HEK293T (cell line): ENCODE results near the gene WWOX.

Experiments used
- CTCF ChIA-PET: fragments of 350-600 bp; formaldehyde crosslinking; extraction: SDS; loops from one replicate; lab custom pipeline; 2021; ENCODE audit warnings: antibody characterized with exemption, inconsistent platforms; lab: Yijun Ruan, JAX
- POLR2A ChIA-PET: fragments of 350-600 bp; formaldehyde crosslinking; extraction: SDS; loops from one replicate; lab custom pipeline; 2020; ENCODE audit warnings: antibody characterized with exemption, inconsistent platforms; lab: Yijun Ruan, JAX
- DNase-seq: peaks from one replicate; pipeline ENCODE4 v3.0.0; 2012; ENCODE audit warnings: mixed read lengths; ENCODE audit errors: extremely low spot score
- ARNT ChIP-seq: fragments of 450-650 bp; IDR thresholded peaks from 2 replicates; pipeline ENCODE4 v1.6.1; 2017; ENCODE audit warnings: mild to moderate bottlenecking
- BHLHE40 ChIP-seq: fragments of 450-650 bp; IDR thresholded peaks from 2 replicates; pipeline ENCODE4 v1.6.1; 2016; ENCODE audit warnings: mild to moderate bottlenecking, moderate library complexity, borderline replicate concordance
- CTBP1 ChIP-seq: fragments of 450-650 bp; IDR thresholded peaks from 2 replicates; pipeline ENCODE4 v1.6.1; 2016; ENCODE audit warnings: borderline replicate concordance
- ELF4 ChIP-seq: fragments of 450-650 bp; IDR thresholded peaks from 2 replicates; pipeline ENCODE4 v1.6.1; 2017; ENCODE audit warnings: antibody characterized with exemption
- FOXA1 ChIP-seq: fragments of 450-650 bp; IDR thresholded peaks from 2 replicates; pipeline ENCODE4 v1.6.1; 2016; ENCODE audit warnings: mild to moderate bottlenecking
- FOXK2 ChIP-seq: fragments of 450-650 bp; IDR thresholded peaks from 2 replicates; pipeline ENCODE4 v1.6.1; 2016; ENCODE audit warnings: mild to moderate bottlenecking
- FOXM1 ChIP-seq: fragments of 450-650 bp; IDR thresholded peaks from 2 replicates; pipeline ENCODE4 v1.6.1; 2017; ENCODE audit warnings: mild to moderate bottlenecking, borderline replicate concordance
- HDGF ChIP-seq: fragments of 450-650 bp; IDR thresholded peaks from 2 replicates; pipeline ENCODE4 v1.6.1; 2017; ENCODE audit warnings: antibody characterized with exemption, borderline replicate concordance
- L3MBTL2 ChIP-seq: fragments of 450-650 bp; conservative IDR thresholded peaks from 2 replicates; pipeline ENCODE4 v1.6.1; 2016; ENCODE audit warnings: mild to moderate bottlenecking
- LEF1 ChIP-seq: fragments of 450-650 bp; IDR thresholded peaks from 2 replicates; pipeline ENCODE4 v1.6.1; 2017; ENCODE audit warnings: mild to moderate bottlenecking, borderline replicate concordance
- NFRKB ChIP-seq: fragments of 450-650 bp; IDR thresholded peaks from 2 replicates; pipeline ENCODE4 v1.6.1; 2016; ENCODE audit warnings: mild to moderate bottlenecking, moderate library complexity
- SP1 ChIP-seq: fragments of 450-650 bp; IDR thresholded peaks from 2 replicates; pipeline ENCODE4 v1.6.1; 2017
- SUZ12 ChIP-seq: fragments of 450-650 bp; IDR thresholded peaks from 2 replicates; pipeline ENCODE4 v1.6.1; 2016; ENCODE audit warnings: mild to moderate bottlenecking
- TARDBP ChIP-seq: fragments of 450-650 bp; IDR thresholded peaks from 2 replicates; pipeline ENCODE4 v1.6.1; 2016
- ZNF384 ChIP-seq: fragments of 450-650 bp; IDR thresholded peaks from 2 replicates; pipeline ENCODE4 v1.6.1; 2016
- TF ChIP-seq, protein P1 (sequence below): fragments of 450-650 bp; IDR thresholded peaks from 2 replicates; pipeline ENCODE4 v1.6.1; 2016

Gene WWOX

DNA sequence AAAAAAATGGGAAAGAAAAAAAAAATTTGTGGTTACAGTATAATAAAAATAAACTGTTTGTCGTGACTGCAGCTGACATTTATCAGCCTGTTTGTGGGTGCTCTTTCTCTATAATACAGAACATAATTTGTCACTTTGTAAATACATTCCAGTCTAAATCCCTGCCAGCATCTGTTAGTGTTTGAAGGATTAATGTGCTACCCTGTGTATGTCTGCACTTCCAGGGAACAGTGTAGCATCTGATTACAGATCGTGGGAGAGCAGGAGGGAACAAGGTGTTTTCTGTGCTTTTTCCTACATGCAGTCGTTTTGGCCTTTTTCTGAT lies 265.1 kb downstream of the WWOX start:
- DNase-seq, result no peak
- ChIA-PET POLR2A (no interaction called here), CTCF (no interaction called here)
- TF ChIP-seq ZNF384 (0 out of 2 replicates have a peak, but pooled peaks have one; percentile 54), CTBP1 (no peak), TARDBP (no peak), ELF4 (no peak), SP1 (no peak), BHLHE40 (no peak)
- TF ChIP-seq, protein P1, sequence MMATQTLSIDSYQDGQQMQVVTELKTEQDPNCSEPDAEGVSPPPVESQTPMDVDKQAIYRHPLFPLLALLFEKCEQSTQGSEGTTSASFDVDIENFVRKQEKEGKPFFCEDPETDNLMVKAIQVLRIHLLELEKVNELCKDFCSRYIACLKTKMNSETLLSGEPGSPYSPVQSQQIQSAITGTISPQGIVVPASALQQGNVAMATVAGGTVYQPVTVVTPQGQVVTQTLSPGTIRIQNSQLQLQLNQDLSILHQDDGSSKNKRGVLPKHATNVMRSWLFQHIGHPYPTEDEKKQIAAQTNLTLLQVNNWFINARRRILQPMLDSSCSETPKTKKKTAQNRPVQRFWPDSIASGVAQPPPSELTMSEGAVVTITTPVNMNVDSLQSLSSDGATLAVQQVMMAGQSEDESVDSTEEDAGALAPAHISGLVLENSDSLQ, result peak; percentile 33; the same call in 1 of the 2 replicates

DNA sequence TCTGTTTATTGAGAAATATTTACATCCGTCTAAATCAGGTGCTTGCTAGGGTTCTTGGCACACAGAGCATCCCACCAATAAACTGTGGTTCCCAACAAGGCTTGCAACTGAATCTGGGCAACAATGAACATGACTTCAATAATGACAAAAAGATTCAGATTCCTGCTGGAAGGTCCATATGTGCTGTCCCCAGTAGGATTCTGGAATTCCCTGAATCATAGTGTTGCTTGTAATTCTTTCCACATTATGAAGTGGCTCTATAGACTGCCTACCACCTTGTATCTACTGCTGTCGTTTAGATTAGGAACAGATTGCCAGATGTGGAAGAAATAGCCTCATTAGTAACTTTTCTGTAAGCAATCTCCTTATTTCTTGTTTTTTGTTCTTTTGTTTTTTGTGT lies 265.9 kb downstream of the WWOX start:
- TF ChIP-seq LEF1, result no peak
- no peak for TF ChIP-seq BHLHE40
- no peak for TF ChIP-seq TARDBP
- no peak for TF ChIP-seq SP1
- TF ChIP-seq SUZ12, result no peak
- no peak for TF ChIP-seq FOXA1
- TF ChIP-seq ARNT, result no peak
- POLR2A ChIA-PET, result no interaction called here

DNA sequence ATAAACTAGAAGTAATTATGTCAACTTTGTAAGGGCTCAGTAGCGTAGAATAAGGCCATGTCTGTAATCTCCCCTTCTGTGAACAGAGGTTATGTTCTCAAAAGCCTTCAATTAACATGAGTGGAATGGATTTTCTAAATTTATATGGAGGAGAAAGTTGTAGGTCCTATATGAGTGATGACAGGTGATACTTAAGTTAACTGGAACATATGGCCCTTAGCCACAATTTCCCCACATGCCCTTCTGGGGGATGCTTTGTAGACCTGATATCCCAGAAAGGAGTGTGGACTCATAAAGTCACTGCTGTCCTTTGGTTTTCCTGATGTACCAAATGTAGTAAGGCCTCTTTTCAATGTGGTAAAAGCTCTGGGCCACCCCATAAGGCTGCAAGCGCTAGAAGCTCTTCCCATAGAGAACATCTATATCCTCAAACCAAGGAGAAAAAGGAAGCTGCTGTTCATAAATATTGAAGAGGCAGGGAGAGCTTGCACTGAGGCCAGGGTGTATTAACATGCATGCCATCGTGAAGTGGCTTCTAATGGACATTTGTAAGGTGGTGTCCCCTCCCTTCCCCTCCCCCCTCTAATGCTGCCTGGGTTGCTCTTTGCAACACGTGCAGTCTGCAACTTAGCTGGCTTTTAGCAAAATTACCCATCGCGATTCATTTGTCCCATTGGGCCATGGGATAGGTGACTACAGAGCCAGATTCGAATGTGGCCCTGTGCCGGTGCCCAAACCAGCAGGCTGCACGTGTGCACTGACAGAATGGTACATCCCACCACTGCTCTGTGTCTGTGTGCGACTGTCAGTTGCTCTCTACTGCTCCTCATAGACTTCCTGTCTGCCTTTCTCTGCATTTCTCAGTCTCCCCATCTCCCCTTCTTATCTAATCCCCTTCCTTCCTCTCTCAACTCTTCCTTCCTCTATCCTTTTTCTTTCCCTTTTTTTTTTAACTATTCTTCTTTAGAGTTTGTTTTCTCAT lies 269.0 kb downstream of the WWOX start:
- ChIA-PET CTCF (interaction anchor here (0.7 kb wide), 1 partner anchor 167 kb away, joined by 6 read pairs; no protein-coding TSS in a partner anchor), POLR2A (no interaction called here)
- no peak for DNase-seq
- TF ChIP-seq LEF1, result no peak
- TF ChIP-seq CTBP1, result no peak
- no peak for TF ChIP-seq ZNF384
- TF ChIP-seq, protein P1, result no peak
- TF ChIP-seq ELF4, result no peak
- TF ChIP-seq FOXA1, result no peak
- no peak for TF ChIP-seq SUZ12
- TF ChIP-seq HDGF, result no peak
- no peak for TF ChIP-seq NFRKB
- TF ChIP-seq L3MBTL2, result no peak
- no peak for TF ChIP-seq FOXK2
- no peak for TF ChIP-seq ARNT
- TF ChIP-seq FOXM1, result no peak
- TF ChIP-seq BHLHE40, result no peak
- no peak for TF ChIP-seq SP1
- TF ChIP-seq TARDBP, result no peak

More for the DNA sequence above, 265.9 kb downstream of the WWOX start:
- DNase-seq, result no peak
- CTCF ChIA-PET, result no interaction called here

DNA sequence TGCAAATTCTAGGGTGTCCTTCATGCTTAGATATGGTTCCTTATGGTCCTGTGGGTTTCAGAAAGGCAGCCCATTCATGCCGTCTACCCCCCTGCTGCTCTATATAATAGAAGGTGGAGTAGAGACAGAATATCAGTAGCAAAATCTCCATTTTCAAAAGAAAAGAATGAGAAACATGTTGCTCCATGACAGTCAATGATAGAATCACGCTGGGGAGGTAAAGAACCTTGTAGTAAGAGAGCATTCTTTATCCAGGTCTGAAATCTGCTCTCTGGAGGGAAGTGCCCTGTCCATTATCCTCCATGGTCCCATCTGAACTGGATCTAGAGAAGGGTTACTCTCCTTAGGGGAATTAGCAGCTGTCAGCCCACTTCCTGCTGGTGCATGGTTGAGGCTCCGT lies 272.8 kb downstream of the WWOX start:
- ChIA-PET POLR2A (no interaction called here), CTCF (no interaction called here)
- no peak for TF ChIP-seq LEF1
- TF ChIP-seq FOXM1, result no peak
- TF ChIP-seq, protein P1, result no peak
- no peak for DNase-seq

DNA sequence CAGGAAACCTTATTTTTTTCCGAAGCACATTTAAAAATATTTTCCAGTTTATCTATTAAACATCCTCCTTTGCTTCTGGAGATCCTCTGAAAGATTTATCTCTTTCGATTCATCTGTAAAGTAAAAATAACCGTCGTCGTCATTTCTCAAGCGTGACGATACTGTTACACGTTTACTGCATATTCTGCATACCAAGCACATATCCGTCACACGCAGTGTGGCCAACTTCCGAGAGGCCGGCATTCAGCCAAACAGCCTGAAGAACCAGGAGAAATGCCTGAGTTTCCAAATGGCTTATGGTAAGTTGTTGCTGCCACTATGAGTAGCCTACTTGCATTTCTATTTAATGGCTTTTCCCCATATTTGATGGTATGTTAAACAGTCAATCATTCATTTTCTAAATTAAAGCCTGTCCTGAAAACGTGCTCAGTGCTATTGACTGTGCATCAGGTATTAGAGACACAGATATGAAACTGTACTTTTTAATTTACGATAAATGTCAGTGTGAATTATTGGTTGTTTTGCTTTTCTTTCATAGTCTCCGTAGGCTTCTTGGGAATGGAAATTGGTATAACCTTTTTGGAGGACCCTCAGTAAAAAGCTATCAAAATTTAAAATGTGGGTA lies 275.7 kb downstream of the WWOX start:
- ChIA-PET POLR2A (no interaction called here), CTCF (no interaction called here)
- no peak for TF ChIP-seq FOXK2
- no peak for TF ChIP-seq NFRKB
- no peak for TF ChIP-seq LEF1
- no peak for TF ChIP-seq BHLHE40
- TF ChIP-seq SUZ12, result no peak
- TF ChIP-seq ZNF384, result no peak
- no peak for TF ChIP-seq FOXA1
- TF ChIP-seq ELF4, result no peak
- TF ChIP-seq CTBP1, result no peak
- TF ChIP-seq TARDBP, result no peak
- TF ChIP-seq SP1, result no peak
- TF ChIP-seq ARNT, result peak; percentile 74; the same call in 1 of the 2 replicates
- TF ChIP-seq HDGF, result no peak
- TF ChIP-seq, protein P1, result peak; percentile 72
- DNase-seq, result no peak
